Neural progenitor cell (in vitro differentiated cells): ENCODE results near the gene PSTPIP1.

Source experiments
- EZH2 ChIP-seq: fragments of 200-600 bp; sonication (generic); IDR thresholded peaks from 2 replicates; pipeline ENCODE4 v1.6.1; 2017; ENCODE audit warnings: antibody characterized with exemption, mild to moderate bottlenecking, moderate library complexity
- EZH2phosphoT487 ChIP-seq: fragments of 200-600 bp; sonication (generic); IDR thresholded peaks from 2 replicates; pipeline ENCODE4 v1.6.1; 2017; ENCODE audit warnings: antibody characterized with exemption
- TF ChIP-seq, protein P1 (sequence below): fragments of 200-600 bp; sonication (generic); IDR thresholded peaks from 2 replicates; pipeline ENCODE4 v1.5.1; 2017; ENCODE audit warnings: antibody characterized with exemption, mild to moderate bottlenecking

DNA sequence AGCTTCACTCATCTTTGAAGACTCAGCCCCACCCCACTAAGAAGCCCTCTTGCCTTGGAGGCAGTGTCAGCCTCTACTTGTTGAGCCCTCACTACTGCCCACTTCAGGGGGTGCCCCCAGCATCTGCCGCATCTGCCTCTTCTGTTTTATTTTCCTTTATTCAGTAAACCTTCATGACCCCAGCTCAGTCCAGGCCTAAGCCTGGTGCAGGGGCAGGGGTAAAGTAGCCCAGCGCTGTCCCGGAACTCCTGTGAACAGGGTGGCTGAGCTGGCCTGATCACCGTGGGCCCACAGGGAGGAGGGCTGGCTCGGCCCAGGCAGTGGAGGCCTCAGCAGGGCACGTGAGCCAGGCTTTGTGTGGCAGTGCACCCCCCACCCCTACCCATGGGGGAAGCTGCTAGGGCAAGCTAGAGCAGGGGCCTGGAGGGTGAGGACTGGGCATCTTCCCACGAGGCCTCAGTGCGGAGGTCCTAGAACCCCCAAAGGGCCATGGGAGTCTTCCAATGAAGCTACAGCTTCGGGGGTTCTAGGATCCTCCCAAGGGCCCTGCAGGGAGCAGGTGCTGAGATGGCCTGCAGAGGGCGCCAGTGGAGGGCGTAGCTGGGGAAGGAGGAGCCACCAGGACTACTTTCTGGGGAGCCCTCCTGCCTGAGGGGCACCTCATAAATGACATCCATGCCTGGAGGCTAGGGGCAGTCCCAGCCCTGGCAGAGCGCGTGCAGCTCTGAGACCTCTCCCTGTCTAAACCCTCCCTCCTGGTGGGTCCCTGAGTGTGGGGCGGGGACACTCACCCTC lies 40.0 kb downstream of the PSTPIP1 start:
- TF ChIP-seq, protein P1, sequence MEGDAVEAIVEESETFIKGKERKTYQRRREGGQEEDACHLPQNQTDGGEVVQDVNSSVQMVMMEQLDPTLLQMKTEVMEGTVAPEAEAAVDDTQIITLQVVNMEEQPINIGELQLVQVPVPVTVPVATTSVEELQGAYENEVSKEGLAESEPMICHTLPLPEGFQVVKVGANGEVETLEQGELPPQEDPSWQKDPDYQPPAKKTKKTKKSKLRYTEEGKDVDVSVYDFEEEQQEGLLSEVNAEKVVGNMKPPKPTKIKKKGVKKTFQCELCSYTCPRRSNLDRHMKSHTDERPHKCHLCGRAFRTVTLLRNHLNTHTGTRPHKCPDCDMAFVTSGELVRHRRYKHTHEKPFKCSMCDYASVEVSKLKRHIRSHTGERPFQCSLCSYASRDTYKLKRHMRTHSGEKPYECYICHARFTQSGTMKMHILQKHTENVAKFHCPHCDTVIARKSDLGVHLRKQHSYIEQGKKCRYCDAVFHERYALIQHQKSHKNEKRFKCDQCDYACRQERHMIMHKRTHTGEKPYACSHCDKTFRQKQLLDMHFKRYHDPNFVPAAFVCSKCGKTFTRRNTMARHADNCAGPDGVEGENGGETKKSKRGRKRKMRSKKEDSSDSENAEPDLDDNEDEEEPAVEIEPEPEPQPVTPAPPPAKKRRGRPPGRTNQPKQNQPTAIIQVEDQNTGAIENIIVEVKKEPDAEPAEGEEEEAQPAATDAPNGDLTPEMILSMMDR, result peak; percentile 79
- TF ChIP-seq EZH2 (no peak), EZH2phosphoT487 (no peak)
